Non-pigmented ciliary epithelial cell (primary cell): ENCODE results near the gene SKIL.
A peak's percentile ranks its signal among the peaks of the same experiment; 100 is the strongest.

ENCODE experiments used
- DNase-seq: peaks from one replicate; pipeline ENCODE4 v3.0.0-alpha.2; 2010; ENCODE audit warnings: low read depth

The SKIL gene

GRCh38 chr3:170397685-170398084 is 40.2 kb downstream of the SKIL start:
- no peak for DNase-seq

DNA sequence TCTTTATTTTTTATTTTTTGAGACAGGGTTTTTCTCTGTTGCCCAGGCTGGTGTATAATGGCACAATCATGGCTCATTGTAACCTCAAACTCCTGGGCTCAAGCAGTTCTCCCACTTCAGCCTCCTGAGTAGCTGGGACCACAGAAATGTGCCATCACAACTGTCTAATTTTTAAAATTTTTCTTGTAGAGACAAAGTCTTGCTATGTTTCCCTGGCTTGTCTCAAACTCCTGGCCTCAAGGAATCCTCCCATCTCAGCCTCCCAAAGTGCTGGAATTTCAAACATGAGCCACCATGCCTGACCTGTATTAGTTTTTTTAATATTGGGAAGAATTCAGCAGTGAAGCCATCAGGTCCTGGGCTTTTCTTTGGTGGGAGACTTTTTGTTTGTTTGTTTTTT is 47.6 kb downstream of the SKIL start:
- DNase-seq, result no peak

DNA sequence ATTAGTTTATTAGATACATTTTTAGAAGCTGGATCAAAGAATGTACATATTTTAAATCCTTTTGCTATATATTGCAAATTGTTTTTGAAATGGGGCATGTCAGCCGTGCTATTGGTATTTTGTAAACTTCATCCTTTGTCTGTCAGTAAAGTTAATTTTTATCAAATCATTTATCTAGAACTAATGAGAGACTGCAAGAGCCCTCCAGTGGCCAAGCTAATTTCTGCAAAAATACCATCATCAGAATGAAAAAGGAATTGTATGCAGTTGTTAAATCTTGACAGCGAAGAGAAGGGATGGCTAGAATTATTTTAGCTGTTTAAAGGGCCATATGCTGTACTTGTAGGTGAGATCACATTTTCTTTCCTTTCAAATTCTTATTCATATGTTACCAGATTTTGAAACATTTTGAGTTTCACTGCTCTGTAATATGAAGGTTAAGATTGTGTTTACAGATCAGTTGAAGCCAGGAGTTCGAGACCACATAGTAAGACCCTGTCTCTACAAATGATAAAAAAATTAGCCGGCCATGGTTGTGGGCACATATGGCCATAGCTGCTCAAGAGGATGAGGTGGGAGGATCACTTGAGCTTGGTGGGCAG is 53.0 kb downstream of the SKIL start:
- DNase-seq, result no peak

GRCh38 chr3:170413291-170413690 is 55.8 kb downstream of the SKIL start:
- no peak for DNase-seq

DNA sequence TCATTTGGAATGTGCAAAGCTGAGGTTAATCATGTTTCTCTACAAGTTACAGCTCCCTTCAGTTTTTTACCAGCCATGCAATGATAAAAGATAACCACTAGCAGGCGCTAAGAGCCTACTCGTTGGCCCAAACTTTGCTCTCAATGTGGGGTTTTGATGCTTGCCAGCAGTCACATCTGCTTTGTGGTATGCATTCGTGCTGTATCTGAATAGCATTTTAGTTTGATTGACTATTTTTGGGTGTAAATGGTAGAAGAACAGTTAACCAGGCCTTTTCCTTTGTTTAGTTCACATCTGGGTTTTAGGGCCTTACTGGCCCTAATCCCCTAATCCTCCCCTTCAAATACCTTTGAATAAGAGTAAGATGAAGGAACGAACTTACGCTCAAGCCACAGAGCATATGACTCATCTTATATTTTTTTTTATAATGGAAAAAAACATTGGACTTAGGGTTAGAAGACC is 56.7 kb downstream of the SKIL start:
- peak; percentile 76 for DNase-seq

DNA sequence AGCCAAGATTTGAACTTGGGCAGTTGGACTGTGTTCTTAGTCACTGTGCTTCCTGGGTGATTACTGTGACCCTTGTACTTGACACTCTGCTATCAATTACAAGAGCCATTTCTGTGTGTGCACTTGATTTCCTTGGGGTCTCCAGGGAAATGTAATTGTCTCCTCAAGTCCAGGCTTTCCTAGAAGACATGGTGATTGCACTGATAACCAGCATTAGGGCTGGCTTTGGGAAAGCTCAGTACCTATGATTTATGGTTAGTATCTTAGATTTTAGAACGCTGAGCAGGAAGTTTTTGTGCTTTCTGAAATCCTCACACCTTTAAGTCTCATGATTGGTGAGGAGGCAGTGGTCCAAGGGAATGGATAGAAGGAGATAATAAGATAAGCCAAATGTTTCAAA is 59.6 kb downstream of the SKIL start:
- no peak for DNase-seq

- DNase-seq, result no peak
Observed at GRCh38 chr3:170418422-170419398, 61.2 kb downstream of the SKIL start, which contains the start of gene CLDN11. Gene CLDN11 (plus strand): TSS chr3:170418868. CDS start chr3:170419067, 199 bp downstream.

DNA sequence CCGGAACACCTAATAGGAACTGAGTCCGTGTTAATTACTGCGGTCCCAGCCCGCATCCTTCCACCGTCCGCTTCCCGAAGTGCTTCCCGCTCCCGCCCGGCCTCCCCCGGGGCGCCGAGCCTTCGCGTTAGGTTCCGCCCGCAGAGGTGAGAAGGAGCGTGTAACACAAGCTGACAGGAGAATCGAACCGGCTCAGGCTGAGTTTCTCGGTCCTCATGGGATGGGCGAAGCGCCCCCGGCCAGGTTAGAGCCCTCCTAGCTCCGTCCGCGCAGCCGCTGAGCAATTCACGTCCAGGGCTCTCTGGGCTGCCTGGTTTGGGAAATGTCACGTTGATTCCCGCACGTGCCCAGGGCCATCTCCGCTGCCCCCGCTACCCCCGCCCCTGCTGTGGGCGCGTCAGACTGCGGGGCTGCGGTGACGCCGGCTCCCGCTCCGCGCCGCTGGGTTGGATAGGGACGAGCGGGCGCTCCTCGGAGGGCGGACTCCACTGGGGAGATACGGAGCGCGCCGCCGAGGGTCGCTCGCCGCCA is 62.1 kb downstream of the SKIL start:
- no peak for DNase-seq

DNA sequence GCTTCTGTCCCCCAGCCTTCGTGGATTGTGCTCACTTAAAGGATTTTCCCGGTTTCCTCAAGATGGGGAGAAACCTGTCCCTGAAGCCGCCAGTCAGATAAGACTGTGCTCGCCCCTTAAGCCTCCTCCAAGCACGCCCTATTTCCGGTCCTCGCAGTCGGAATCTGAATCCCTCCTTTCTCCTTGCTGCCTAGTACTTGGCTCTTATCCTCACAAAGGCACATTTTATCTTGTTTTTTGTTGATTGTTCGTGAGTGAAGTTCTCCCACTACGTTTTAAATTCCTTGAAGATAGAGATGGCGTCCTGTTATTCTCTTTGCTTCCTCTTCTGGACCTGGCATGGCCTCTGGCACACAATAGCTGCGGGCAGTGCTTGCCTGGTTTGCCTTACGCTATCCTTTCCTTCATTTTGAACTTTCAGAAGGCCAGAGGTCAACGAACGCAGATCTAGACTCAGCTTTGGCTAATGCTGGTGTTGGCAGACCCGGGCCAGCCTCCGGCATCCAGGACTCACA is 62.8 kb downstream of the SKIL start:
- DNase-seq, result no peak

DNA sequence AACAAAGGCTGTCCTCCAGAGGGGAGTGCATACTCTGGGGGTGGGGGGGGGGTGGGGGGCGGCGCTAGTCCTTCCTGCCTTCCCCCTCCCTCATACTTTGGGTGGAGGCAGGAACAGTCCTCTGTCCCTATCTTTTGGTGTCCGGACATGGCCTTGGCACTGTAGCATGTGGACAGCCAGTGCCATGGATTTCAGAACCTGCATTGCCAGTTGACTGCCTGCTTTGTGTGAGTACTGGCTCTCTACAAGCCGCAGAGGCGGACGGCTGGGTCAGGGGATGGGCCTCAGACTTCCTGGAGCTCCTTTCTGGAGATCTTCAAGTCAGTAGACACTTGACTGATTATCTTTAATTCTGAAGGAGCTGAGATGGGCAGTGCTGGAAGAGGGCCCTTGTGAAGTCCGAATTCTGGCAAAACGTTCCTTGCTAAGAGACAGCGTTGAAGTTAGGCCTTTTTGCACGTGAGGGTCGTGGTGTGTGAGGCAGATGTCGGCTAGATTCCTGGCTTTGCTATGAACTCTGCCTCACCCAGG is 63.7 kb downstream of the SKIL start:
- no peak for DNase-seq

DNA sequence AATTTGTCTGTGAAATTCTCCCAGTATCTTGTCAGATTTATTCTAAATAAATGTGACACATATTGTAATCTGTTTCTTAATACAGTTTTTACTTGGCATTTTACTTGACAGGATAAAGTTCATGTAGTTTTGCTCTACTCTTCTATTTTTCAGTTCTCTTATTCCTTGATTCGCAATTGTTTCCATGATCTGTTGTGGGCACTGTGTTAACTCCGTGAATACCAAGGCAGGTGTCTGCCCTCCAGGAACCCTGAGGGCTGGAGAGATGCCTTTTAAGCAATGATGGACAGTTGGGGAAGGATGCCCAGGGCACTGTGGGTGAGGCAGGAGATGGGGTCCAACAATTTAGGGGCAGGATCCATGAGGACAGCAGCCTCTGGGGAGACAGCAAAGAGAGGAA is 64.2 kb downstream of the SKIL start:
- no peak for DNase-seq

GRCh38 chr3:170423001-170423615 is 65.6 kb downstream of the SKIL start:
- DNase-seq, result no peak

DNA sequence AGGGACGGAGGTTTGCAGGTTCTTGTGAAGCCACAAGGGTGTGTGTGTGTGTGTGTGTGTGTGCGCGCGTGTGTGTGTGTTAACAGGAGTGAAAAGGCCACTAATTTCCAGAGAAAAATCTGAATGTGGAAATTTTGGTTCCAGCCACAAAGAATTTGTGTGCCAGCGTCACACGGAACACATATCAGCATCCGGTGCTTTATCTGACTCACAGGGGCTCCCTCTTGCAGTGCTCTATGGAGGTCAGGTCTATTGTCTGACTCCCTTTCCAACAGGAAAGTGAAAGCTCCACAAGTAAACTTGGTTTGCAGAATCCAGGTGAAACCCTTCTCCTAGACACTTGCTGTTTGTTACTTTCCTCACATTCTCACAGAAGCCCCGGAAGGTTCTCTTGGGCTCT is 67.4 kb downstream of the SKIL start:
- DNase-seq, result peak; percentile 51

- DNase-seq, result no peak
Observed at GRCh38 chr3:170425491-170426239, 68.2 kb downstream of the SKIL start.

DNA sequence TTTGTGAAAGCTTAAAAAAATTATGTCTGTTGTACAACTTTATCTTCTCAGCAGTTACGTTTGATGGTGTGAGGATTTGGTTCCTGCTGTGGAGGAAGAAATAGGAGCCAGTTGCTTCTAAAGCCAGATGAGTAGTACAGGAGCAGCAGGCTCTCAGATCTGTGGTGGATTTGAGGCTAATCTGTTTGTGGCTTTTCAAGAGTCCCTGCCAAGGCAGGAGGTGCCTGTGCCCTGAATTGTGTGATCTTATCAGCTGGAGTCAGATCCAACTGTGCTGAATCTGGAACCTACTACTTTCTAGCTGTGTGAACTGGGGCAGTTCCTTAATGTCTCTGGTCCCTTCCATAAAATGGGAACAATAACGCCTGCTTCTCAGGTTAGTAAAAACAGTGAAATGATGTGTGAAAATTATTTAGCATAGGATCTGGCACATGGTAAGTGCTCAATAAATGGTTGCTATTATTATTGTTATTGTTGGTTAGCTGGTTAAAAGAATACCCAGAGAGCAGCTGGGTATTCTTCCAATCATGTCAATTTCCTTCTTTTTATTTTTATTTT is 68.8 kb downstream of the SKIL start:
- DNase-seq, result no peak

- no peak for DNase-seq
Observed at GRCh38 chr3:170428095-170428494, 70.6 kb downstream of the SKIL start.

- DNase-seq, result peak; percentile 77
Observed at GRCh38 chr3:170429050-170429449, 71.5 kb downstream of the SKIL start.

- no peak for DNase-seq
Observed at GRCh38 chr3:170431054-170431453, 73.5 kb downstream of the SKIL start.

- no peak for DNase-seq
Observed at GRCh38 chr3:170432416-170432815, 74.9 kb downstream of the SKIL start.

DNA sequence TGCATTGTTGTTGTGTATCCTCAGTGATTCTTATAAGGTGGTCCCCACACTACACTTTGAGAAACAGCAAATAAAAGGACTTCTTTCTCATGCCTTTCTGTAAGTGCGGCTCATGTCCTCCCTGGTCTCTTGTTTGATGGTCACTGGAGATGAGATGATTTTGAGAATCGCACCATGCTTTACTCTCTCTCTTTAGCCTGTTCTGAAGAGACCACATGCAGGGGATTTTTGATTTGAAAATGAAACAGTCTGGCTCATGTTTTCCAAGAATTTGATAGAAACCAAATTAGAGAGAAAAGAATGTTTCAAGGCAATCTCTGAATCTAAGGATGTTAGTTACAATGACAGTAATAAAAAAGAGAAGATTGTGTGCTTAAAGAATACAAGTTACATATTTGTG is 79.2 kb downstream of the SKIL start:
- DNase-seq, result no peak

DNA sequence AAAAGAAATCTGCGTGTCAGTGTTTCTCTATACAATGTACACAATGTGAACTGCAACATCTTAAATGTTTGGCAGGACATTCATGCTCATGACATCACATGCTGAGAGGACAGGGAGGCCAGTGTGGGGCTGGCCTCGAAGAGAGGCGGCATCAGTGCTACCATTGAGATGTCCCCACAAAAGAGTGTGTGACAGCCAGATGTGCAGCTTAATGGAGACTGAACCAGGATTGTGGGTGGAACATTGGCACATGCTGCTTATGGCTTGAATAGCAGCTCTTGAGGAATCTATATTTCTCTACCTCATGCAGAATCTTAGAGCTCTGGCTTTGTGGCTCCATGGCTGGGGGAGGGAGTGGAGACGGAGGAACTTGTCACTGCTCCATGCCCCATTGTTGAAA is 79.7 kb downstream of the SKIL start:
- no peak for DNase-seq
